ENCODE measurements around the gene CLCA2. TPM values are rescaled to one million over a fixed set of nuclear protein-coding genes. Genes with fewer than 3 reads are reported as not detected.

CLCA2 gene
- total RNA-seq, 1 donor from 2014 or later = 0.60 TPM

DNA sequence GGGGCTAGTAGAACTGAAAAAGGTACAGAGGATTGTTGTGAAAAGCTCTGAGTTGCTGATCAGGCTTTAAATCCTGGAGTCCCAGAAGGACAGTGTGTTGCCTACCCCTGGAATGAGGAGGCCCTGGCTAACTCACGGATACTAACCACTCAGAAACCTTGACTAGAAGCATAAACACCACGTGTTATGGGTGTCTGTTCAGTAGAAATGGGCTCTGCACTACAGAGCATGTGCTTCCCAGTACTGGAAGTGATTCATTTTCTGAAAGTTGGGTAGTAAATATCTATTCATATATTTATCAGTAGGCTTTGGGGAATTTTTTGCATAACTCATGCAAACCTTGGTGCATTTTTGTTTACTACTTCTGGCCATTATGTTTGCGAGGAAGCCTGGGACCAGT is 29.7 kb downstream of the CLCA2 start:
- no peak for DNase-seq (ENCODE audit: extremely low spot score, unreplicated experiment)
- Mint-ChIP-seq H3K27ac (no peak overlapping the region), H3K36me3 (no peaks in the 10 kb centered on the region)

DNA sequence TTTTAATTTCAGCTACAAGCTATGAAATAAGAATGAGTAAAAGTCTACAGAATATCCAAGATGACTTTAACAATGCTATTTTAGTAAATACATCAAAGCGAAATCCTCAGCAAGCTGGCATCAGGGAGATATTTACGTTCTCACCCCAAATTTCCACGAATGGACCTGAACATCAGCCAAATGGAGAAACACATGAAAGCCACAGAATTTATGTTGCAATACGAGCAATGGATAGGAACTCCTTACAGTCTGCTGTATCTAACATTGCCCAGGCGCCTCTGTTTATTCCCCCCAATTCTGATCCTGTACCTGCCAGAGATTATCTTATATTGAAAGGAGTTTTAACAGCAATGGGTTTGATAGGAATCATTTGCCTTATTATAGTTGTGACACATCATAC is 31.1 kb downstream of the CLCA2 start:
- Mint-ChIP-seq H3K36me3 (no peaks in the 10 kb centered on the region), H3K4me3 (no peak overlapping the region)

More for the DNA sequence above, 29.7 kb downstream of the CLCA2 start:
- TF ChIP-seq, protein P1, sequence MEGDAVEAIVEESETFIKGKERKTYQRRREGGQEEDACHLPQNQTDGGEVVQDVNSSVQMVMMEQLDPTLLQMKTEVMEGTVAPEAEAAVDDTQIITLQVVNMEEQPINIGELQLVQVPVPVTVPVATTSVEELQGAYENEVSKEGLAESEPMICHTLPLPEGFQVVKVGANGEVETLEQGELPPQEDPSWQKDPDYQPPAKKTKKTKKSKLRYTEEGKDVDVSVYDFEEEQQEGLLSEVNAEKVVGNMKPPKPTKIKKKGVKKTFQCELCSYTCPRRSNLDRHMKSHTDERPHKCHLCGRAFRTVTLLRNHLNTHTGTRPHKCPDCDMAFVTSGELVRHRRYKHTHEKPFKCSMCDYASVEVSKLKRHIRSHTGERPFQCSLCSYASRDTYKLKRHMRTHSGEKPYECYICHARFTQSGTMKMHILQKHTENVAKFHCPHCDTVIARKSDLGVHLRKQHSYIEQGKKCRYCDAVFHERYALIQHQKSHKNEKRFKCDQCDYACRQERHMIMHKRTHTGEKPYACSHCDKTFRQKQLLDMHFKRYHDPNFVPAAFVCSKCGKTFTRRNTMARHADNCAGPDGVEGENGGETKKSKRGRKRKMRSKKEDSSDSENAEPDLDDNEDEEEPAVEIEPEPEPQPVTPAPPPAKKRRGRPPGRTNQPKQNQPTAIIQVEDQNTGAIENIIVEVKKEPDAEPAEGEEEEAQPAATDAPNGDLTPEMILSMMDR (conservative IDR thresholded peaks at IDR 0.05) = no peak
- Mint-ChIP-seq H3K9me3 (no peaks in the 10 kb centered on the region), H3K27me3 (peaks cover 5% of the 10 kb centered on the region), H3K4me3 (no peak overlapping the region), H3K4me1 (ENCODE audit: unreplicated experiment) (no peaks in the 10 kb centered on the region)

DNA sequence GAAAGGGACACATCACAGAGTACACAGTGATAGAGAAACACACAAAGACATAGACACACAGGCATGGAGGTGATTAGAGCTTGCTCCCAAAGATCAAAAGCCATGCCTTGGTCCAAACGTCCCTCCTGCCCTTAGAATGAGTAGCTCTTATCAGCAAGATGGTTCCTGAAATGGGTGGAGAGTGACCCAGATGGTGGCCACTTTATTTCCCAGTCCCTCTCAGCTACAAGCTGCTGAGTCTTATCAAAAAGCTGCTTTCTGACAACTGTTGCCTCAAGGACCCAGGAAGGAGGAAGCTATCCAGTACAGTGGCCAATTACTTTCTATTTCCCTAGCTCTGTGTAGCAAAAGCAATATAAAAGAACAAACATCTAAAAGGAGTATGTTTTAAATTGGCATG is 37.0 kb downstream of the CLCA2 start:
- Mint-ChIP-seq H3K36me3 (no peaks in the 10 kb centered on the region), H3K9me3 (no peaks in the 10 kb centered on the region), H3K27ac (no peak overlapping the region), H3K4me3 (no peak overlapping the region), H3K27me3 (peaks cover 5% of the 10 kb centered on the region), H3K4me1 (ENCODE audit: unreplicated experiment) (no peaks in the 10 kb centered on the region)
- no peak for DNase-seq (ENCODE audit: extremely low spot score, unreplicated experiment)
- TF ChIP-seq, protein P1 (conservative IDR thresholded peaks at IDR 0.05) = no peak

More for the DNA sequence above, 31.1 kb downstream of the CLCA2 start:
- no peaks in the 10 kb centered on the region for H3K4me1 Mint-ChIP-seq (ENCODE audit: unreplicated experiment)
- H3K27ac Mint-ChIP-seq = no peak overlapping the region
- DNase-seq (ENCODE audit: extremely low spot score, unreplicated experiment) = no peak
- peaks cover 5% of the 10 kb centered on the region for H3K27me3 Mint-ChIP-seq
- no peaks in the 10 kb centered on the region for H3K9me3 Mint-ChIP-seq
- TF ChIP-seq, protein P1 (conservative IDR thresholded peaks at IDR 0.05) = no peak

DNA sequence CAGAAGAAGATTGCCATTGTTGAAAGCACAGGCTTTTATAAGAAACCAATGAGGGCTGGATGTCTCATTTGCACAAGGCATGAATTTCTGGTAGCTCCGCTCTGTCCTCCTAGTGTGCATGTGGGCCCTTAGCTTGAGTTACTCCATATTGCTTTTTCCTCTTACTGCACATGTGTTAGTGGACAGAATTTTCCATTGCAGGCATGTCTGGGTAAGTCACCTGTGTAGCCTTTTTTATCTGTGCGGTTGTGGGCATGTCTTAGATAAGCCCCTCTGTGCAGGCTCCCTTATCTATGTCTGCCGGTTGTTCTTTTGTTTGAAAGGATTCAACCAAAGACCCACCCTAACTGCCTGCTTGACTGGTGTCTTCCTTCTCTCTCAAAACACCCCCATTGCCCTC is 37.5 kb downstream of the CLCA2 start:
- H3K4me1 Mint-ChIP-seq (ENCODE audit: unreplicated experiment) = no peaks in the 10 kb centered on the region
- no peaks in the 10 kb centered on the region for H3K36me3 Mint-ChIP-seq
- no peak overlapping the region for H3K27ac Mint-ChIP-seq
- H3K27me3 Mint-ChIP-seq = peaks cover 5% of the 10 kb centered on the region
- no peak for DNase-seq (ENCODE audit: extremely low spot score, unreplicated experiment)
- no peak overlapping the region for H3K4me3 Mint-ChIP-seq
- TF ChIP-seq, protein P1 (conservative IDR thresholded peaks at IDR 0.05) = no peak
- no peaks in the 10 kb centered on the region for H3K9me3 Mint-ChIP-seq

DNA sequence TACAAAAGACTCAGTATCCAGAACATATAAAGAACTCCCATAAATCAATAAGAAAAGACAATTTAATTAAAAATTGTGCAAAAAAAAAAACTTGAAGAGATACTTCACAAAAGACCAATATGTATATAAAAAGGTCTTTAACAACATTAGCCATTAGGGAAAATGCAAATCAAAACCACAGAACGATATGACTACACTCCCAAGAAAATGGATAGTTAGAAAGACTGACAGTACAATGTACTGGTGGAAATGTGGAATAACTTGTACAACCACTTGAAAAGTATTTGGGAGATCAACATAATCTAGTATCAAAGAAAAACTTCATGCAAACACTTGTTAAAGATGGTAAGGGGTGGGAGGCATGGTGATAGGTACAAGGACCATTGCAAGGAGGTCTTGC is 40.8 kb downstream of the CLCA2 start:
- Mint-ChIP-seq H3K27me3 (no peaks in the 10 kb centered on the region), H3K4me1 (ENCODE audit: unreplicated experiment) (no peaks in the 10 kb centered on the region), H3K4me3 (no peak overlapping the region), H3K27ac (no peak overlapping the region), H3K9me3 (no peaks in the 10 kb centered on the region), H3K36me3 (no peaks in the 10 kb centered on the region)
- DNase-seq (ENCODE audit: extremely low spot score, unreplicated experiment) = no peak
- TF ChIP-seq, protein P1 (conservative IDR thresholded peaks at IDR 0.05) = no peak

Data from type B pancreatic cell (in vitro differentiated cells).